ENCODE results near the gene PTGR2. TPM values are rescaled to one million over a fixed set of nuclear protein-coding genes. Genes with fewer than 3 reads are reported as not detected.

PTGR2 gene
- total and polyA plus RNA-seq, 2 of the 8 experiments (the other 6 are each of a cell fraction or from before 2014, with no cell fraction given) = 6.0 to 17.5 TPM

DNA sequence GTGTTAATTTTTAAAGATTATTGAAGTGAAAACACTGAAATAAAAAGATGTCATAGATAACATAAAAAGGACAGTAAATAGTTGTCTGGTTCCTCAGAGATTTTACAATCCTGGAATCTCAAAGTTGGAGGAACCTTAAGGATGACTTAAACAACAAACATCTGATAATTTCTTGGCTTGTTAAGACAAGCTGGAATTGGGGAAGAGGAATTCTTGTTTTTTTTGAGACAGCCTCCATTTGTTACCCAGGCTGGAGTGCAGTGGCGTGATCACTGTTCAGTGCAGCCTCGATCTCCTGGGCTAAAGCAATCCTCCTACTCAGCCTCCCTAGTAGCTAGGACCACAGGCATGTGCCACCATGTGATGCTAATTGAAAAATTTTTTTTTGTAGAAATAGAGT is 37.3 kb downstream of the PTGR2 start (continued):
- TF ChIP-seq RAD21 (IDR thresholded peaks at IDR 0.05 in 1 of 2, conservative IDR thresholded peaks at IDR 0.05 in 1 of 2; ENCODE audit: low read depth in 2 of 2, low read length in 2 of 2) (no peak), SP1 (IDR thresholded peaks at IDR 0.05; ENCODE audit: low read depth, low read length) (no peak), TCF12 (IDR thresholded peaks at IDR 0.05; ENCODE audit: low read depth, low read length) (no peak), POLR2AphosphoS5 (IDR thresholded peaks at IDR 0.05; ENCODE audit: low read depth, low read length) (no peak), CTBP2 (IDR thresholded peaks at IDR 0.05; ENCODE audit: borderline replicate concordance, insufficient read depth, insufficient read length, low read length) (no peak), KDM5A (IDR thresholded peaks at IDR 0.05; ENCODE audit: low read length) (no peak), EGR1 (IDR thresholded peaks at IDR 0.05; ENCODE audit: borderline replicate concordance, low read depth, low read length) (no peak), TAF1 (IDR thresholded peaks at IDR 0.05; ENCODE audit: low read depth, low read length) (no peak)
